ENCODE data around the gene NPAS3.

NPAS3 gene

GRCh38 chr14:33455654-33456345 lies 517.1 kb downstream of the NPAS3 start:
- 85 to 91% methylated on average over 5 of the region's 5 CpGs for WGBS, 2 experiments
- H3K9me3 ChIP-seq (ENCODE audit: control insufficient read depth, low read length), result no peaks in the 10 kb centered on the region
- H3K27me3 ChIP-seq (ENCODE audit: control insufficient read depth, insufficient read depth, low read length, poor library complexity, severe bottlenecking), result no peaks in the 10 kb centered on the region

GRCh38 chr14:33457021-33457420 lies 518.3 kb downstream of the NPAS3 start:
- no peak overlapping the region for H3K4me3 ChIP-seq (ENCODE audit: insufficient read depth, low read depth, low read length)
- H3K27ac ChIP-seq (ENCODE audit: insufficient read depth, low read depth, low read length, poor library complexity, severe bottlenecking), result no peak overlapping the region
- 89 to 94% methylated on average over 4 of the region's 4 CpGs for WGBS, 2 experiments
- H3K4me1 ChIP-seq (ENCODE audit: control insufficient read depth, insufficient read depth, low read length), result no peaks in the 10 kb centered on the region
- H3K27me3 ChIP-seq (ENCODE audit: control insufficient read depth, insufficient read depth, low read length, poor library complexity, severe bottlenecking), result no peaks in the 10 kb centered on the region
- H3K9me3 ChIP-seq (ENCODE audit: control insufficient read depth, low read length), result no peaks in the 10 kb centered on the region
- H3K36me3 ChIP-seq (ENCODE audit: control insufficient read depth, insufficient read depth, low read length), result no peaks in the 10 kb centered on the region

More at GRCh38 chr14:33455654-33456345, 517.1 kb downstream of the NPAS3 start:
- Histone ChIP-seq H3K4me3 (ENCODE audit: insufficient read depth, low read depth, low read length) (no peak overlapping the region), H3K27ac (ENCODE audit: insufficient read depth, low read depth, low read length, poor library complexity, severe bottlenecking) (no peak overlapping the region), H3K4me1 (ENCODE audit: control insufficient read depth, insufficient read depth, low read length) (no peaks in the 10 kb centered on the region), H3K36me3 (ENCODE audit: control insufficient read depth, insufficient read depth, low read length) (no peaks in the 10 kb centered on the region)

GRCh38 chr14:33457617-33458016 lies 518.9 kb downstream of the NPAS3 start:
- WGBS, 2 experiments, result 95% methylated on average over 6 to 7 of the region's 7 CpGs
- no peaks in the 10 kb centered on the region for H3K9me3 ChIP-seq (ENCODE audit: control insufficient read depth, low read length)
- no peaks in the 10 kb centered on the region for H3K36me3 ChIP-seq (ENCODE audit: control insufficient read depth, insufficient read depth, low read length)
- H3K27me3 ChIP-seq (ENCODE audit: control insufficient read depth, insufficient read depth, low read length, poor library complexity, severe bottlenecking), result no peaks in the 10 kb centered on the region
- H3K4me3 ChIP-seq (ENCODE audit: insufficient read depth, low read depth, low read length), result no peak overlapping the region
- no peaks in the 10 kb centered on the region for H3K4me1 ChIP-seq (ENCODE audit: control insufficient read depth, insufficient read depth, low read length)
- no peak overlapping the region for H3K27ac ChIP-seq (ENCODE audit: insufficient read depth, low read depth, low read length, poor library complexity, severe bottlenecking)

GRCh38 chr14:33460164-33460563 lies 521.5 kb downstream of the NPAS3 start:
- Histone ChIP-seq H3K4me1 (ENCODE audit: control insufficient read depth, insufficient read depth, low read length) (no peaks in the 10 kb centered on the region), H3K9me3 (ENCODE audit: control insufficient read depth, low read length) (no peaks in the 10 kb centered on the region), H3K36me3 (ENCODE audit: control insufficient read depth, insufficient read depth, low read length) (no peaks in the 10 kb centered on the region), H3K27ac (ENCODE audit: insufficient read depth, low read depth, low read length, poor library complexity, severe bottlenecking) (no peak overlapping the region), H3K27me3 (ENCODE audit: control insufficient read depth, insufficient read depth, low read length, poor library complexity, severe bottlenecking) (no peaks in the 10 kb centered on the region), H3K4me3 (ENCODE audit: insufficient read depth, low read depth, low read length) (no peak overlapping the region)
- 77 to 100% methylated on average over 1 of the region's 1 CpG for WGBS, 2 experiments

GRCh38 chr14:33461036-33461435 lies 522.4 kb downstream of the NPAS3 start:
- Histone ChIP-seq H3K4me3 (ENCODE audit: insufficient read depth, low read depth, low read length) (no peak overlapping the region), H3K4me1 (ENCODE audit: control insufficient read depth, insufficient read depth, low read length) (no peaks in the 10 kb centered on the region), H3K36me3 (ENCODE audit: control insufficient read depth, insufficient read depth, low read length) (no peaks in the 10 kb centered on the region), H3K27ac (ENCODE audit: insufficient read depth, low read depth, low read length, poor library complexity, severe bottlenecking) (no peak overlapping the region), H3K27me3 (ENCODE audit: control insufficient read depth, insufficient read depth, low read length, poor library complexity, severe bottlenecking) (no peaks in the 10 kb centered on the region), H3K9me3 (ENCODE audit: control insufficient read depth, low read length) (no peaks in the 10 kb centered on the region)
- 89 to 100% methylated on average over 3 to 4 of the region's 4 CpGs for WGBS, 2 experiments

- no peaks in the 10 kb centered on the region for H3K27me3 ChIP-seq (ENCODE audit: control insufficient read depth, insufficient read depth, low read length, poor library complexity, severe bottlenecking)
- no peaks in the 10 kb centered on the region for H3K36me3 ChIP-seq (ENCODE audit: control insufficient read depth, insufficient read depth, low read length)
- H3K4me3 ChIP-seq (ENCODE audit: insufficient read depth, low read depth, low read length), result no peak overlapping the region
- 90 to 93% methylated on average over 2 of the region's 2 CpGs for WGBS, 2 experiments
- no peak overlapping the region for H3K27ac ChIP-seq (ENCODE audit: insufficient read depth, low read depth, low read length, poor library complexity, severe bottlenecking)
- no peaks in the 10 kb centered on the region for H3K9me3 ChIP-seq (ENCODE audit: control insufficient read depth, low read length)
- H3K4me1 ChIP-seq (ENCODE audit: control insufficient read depth, insufficient read depth, low read length), result no peaks in the 10 kb centered on the region
Measured at GRCh38 chr14:33463731-33464130, 525.1 kb downstream of the NPAS3 start.

GRCh38 chr14:33464254-33464962 lies 525.7 kb downstream of the NPAS3 start:
- WGBS, 2 experiments, result 91 to 92% methylated on average over 10 of the region's 10 CpGs
- Histone ChIP-seq H3K36me3 (ENCODE audit: control insufficient read depth, insufficient read depth, low read length) (no peaks in the 10 kb centered on the region), H3K4me1 (ENCODE audit: control insufficient read depth, insufficient read depth, low read length) (no peaks in the 10 kb centered on the region)

GRCh38 chr14:33465846-33466700 lies 527.4 kb downstream of the NPAS3 start:
- no peaks in the 10 kb centered on the region for H3K36me3 ChIP-seq (ENCODE audit: control insufficient read depth, insufficient read depth, low read length)
- 88 to 90% methylated on average over 9 of the region's 10 CpGs for WGBS, 2 experiments
- no peaks in the 10 kb centered on the region for H3K9me3 ChIP-seq (ENCODE audit: control insufficient read depth, low read length)
- H3K4me1 ChIP-seq (ENCODE audit: control insufficient read depth, insufficient read depth, low read length), result no peaks in the 10 kb centered on the region
- H3K27me3 ChIP-seq (ENCODE audit: control insufficient read depth, insufficient read depth, low read length, poor library complexity, severe bottlenecking), result no peaks in the 10 kb centered on the region
- no peak overlapping the region for H3K27ac ChIP-seq (ENCODE audit: insufficient read depth, low read depth, low read length, poor library complexity, severe bottlenecking)
- H3K4me3 ChIP-seq (ENCODE audit: insufficient read depth, low read depth, low read length), result no peak overlapping the region

More at GRCh38 chr14:33464254-33464962, 525.7 kb downstream of the NPAS3 start:
- no peaks in the 10 kb centered on the region for H3K9me3 ChIP-seq (ENCODE audit: control insufficient read depth, low read length)
- no peak overlapping the region for H3K4me3 ChIP-seq (ENCODE audit: insufficient read depth, low read depth, low read length)
- no peaks in the 10 kb centered on the region for H3K27me3 ChIP-seq (ENCODE audit: control insufficient read depth, insufficient read depth, low read length, poor library complexity, severe bottlenecking)
- no peak overlapping the region for H3K27ac ChIP-seq (ENCODE audit: insufficient read depth, low read depth, low read length, poor library complexity, severe bottlenecking)

- Histone ChIP-seq H3K36me3 (ENCODE audit: control insufficient read depth, insufficient read depth, low read length) (no peaks in the 10 kb centered on the region), H3K27ac (ENCODE audit: insufficient read depth, low read depth, low read length, poor library complexity, severe bottlenecking) (no peak overlapping the region), H3K4me3 (ENCODE audit: insufficient read depth, low read depth, low read length) (no peak overlapping the region), H3K9me3 (ENCODE audit: control insufficient read depth, low read length) (no peaks in the 10 kb centered on the region), H3K4me1 (ENCODE audit: control insufficient read depth, insufficient read depth, low read length) (no peaks in the 10 kb centered on the region), H3K27me3 (ENCODE audit: control insufficient read depth, insufficient read depth, low read length, poor library complexity, severe bottlenecking) (no peaks in the 10 kb centered on the region)
- WGBS, 2 experiments, result 95 to 99% methylated on average over 4 of the region's 4 CpGs
Measured at GRCh38 chr14:33467971-33468370, 529.3 kb downstream of the NPAS3 start.

GRCh38 chr14:33469898-33470297 lies 531.2 kb downstream of the NPAS3 start:
- no peak overlapping the region for H3K27ac ChIP-seq (ENCODE audit: insufficient read depth, low read depth, low read length, poor library complexity, severe bottlenecking)
- H3K9me3 ChIP-seq (ENCODE audit: control insufficient read depth, low read length), result no peaks in the 10 kb centered on the region
- 97% methylated on average over 1 of the region's 1 CpG for WGBS, 2 experiments
- no peaks in the 10 kb centered on the region for H3K27me3 ChIP-seq (ENCODE audit: control insufficient read depth, insufficient read depth, low read length, poor library complexity, severe bottlenecking)
- H3K4me1 ChIP-seq (ENCODE audit: control insufficient read depth, insufficient read depth, low read length), result no peaks in the 10 kb centered on the region
- H3K36me3 ChIP-seq (ENCODE audit: control insufficient read depth, insufficient read depth, low read length), result no peaks in the 10 kb centered on the region
- H3K4me3 ChIP-seq (ENCODE audit: insufficient read depth, low read depth, low read length), result no peak overlapping the region

Data from ectodermal cell (in vitro differentiated cells).